Ectodermal cell (in vitro differentiated cells): ENCODE results near the gene SNX9.
"Not testable (repeated sequence)": the region's sequence is repeated elsewhere in the genome, so short reads cannot be mapped to it uniquely, and the experiment has no call there.

ENCODE experiments used
- H3K27ac ChIP-seq: 2 replicates; pipeline ENCODE4 v1.7.0; 2013; ENCODE audit warnings: mild to moderate bottlenecking, low read depth, low read length; ENCODE audit not compliant: insufficient read depth, poor library complexity, severe bottlenecking
- H3K27me3 ChIP-seq: 2 replicates; pipeline ENCODE4 v1.7.0; 2013; ENCODE audit warnings: mild to moderate bottlenecking, low read length; ENCODE audit not compliant: insufficient read depth, control insufficient read depth, poor library complexity, severe bottlenecking
- H3K36me3 ChIP-seq: one replicate; pipeline ENCODE4 v1.7.0; 2013; ENCODE audit warnings: low read length; ENCODE audit not compliant: control insufficient read depth, insufficient read depth
- H3K4me1 ChIP-seq: one replicate; pipeline ENCODE4 v1.7.0; 2013; ENCODE audit warnings: low read length; ENCODE audit not compliant: control insufficient read depth, insufficient read depth
- H3K4me3 ChIP-seq: 2 replicates; pipeline ENCODE4 v1.7.0; 2013; ENCODE audit warnings: low read depth, low read length, control low read depth; ENCODE audit not compliant: insufficient read depth
- H3K9me3 ChIP-seq: 2 replicates; pipeline ENCODE4 v1.7.0; 2013; ENCODE audit warnings: mild to moderate bottlenecking, low read length, moderate library complexity; ENCODE audit not compliant: control insufficient read depth
- WGBS, 2 experiments: methylation state at CpG; one replicate each; pipeline ENCODE4 v1.1.7; 2013; ENCODE audit warnings: missing lambda C conversion rate in 2 of 2; 5-methylcytosine and 5-hydroxymethylcytosine counted together

Gene SNX9

DNA sequence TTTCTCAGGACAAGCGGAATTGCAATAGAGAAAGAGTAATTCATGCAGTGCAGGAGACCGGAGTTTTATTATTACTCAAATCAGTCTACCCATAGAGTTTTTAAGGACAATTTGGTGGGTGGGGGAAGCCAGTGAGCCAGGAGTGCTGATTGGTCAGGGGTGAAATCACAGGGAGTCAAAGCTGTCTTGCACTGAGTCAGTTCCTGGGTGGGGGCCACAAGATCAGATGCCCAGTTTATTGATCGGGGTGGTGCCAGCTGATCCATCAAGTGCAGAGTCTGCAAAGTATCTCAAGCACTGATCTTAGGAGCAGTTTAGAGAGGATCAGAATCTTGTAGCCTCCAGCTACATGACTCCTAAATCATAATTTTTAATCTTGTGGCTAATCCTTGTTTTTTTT, 21.1 kb downstream of the SNX9 start:
- H3K9me3 ChIP-seq, H3K4me1 ChIP-seq, H3K27me3 ChIP-seq, H3K27ac ChIP-seq, H3K4me3 ChIP-seq, H3K36me3 ChIP-seq: not testable (repeated sequence)
- 90 to 98% methylated on average over 2 to 3 of the region's 3 CpGs for WGBS, 2 experiments

DNA sequence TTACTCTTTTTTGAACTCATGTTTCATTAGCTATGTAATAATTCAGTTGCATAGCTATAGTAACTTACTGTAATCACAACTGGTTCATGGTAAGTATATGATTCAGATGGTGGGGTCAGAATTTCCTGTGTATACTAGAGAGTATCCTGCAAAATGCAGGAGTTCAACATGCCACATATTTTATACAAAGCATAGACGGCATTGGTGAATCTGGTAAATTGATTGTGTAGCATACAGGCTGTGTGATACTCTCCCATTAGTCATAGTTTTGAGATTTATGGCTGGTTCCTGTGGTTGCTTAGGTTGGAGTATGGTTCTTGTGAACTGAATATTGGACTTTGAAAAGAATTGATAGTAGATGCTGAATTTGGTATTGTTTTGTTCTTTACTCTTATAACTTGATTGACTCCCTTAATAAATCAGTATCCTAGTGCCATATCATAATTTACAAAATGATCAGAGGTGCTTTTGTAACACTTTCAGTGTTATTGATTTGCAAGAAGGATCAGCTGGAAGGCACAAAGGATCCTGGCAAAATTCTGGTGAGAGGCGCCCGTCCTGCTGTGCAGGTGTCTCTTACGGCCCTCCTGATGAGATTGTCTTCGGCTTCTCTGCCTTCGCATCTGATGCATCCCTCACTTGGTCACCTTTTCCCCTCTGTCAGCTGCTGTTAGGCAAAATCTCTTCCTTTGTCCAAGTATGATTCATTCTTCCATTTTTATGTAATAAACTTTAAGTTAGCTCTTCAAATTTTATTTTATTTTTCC, 22.6 kb downstream of the SNX9 start:
- Histone ChIP-seq H3K9me3 (no peaks in the 10 kb centered on the region), H3K36me3 (no peaks in the 10 kb centered on the region), H3K4me3 (no peak overlapping the region), H3K4me1 (peaks cover 3% of the 10 kb centered on the region), H3K27ac (no peak overlapping the region), H3K27me3 (no peaks in the 10 kb centered on the region)
- 85 to 88% methylated on average over 6 of the region's 6 CpGs for WGBS, 2 experiments

DNA sequence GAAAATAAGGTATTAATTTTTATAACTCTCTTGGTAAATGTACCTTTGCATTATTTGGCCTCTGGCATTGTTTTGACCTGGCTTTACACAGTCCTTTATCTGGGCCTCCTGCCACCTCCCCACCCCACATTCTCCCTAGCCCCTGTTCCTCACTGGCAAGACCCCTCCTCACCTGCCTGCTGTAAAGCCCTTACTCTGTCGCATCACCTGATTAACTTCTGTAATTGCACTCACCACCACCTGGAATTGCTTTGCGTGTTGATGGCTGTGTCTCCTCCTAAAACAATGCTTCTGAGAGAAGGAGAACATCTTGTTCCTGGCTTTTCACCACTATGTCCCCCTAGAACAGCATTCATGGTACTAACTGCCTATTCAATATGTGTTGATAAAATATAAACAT, 24.8 kb downstream of the SNX9 start:
- no peak overlapping the region for H3K27ac ChIP-seq
- H3K36me3 ChIP-seq: no peaks in the 10 kb centered on the region
- 88 to 100% methylated on average over 2 of the region's 2 CpGs for WGBS, 2 experiments
- no peaks in the 10 kb centered on the region for H3K9me3 ChIP-seq
- peaks cover 3% of the 10 kb centered on the region for H3K4me1 ChIP-seq
- H3K27me3 ChIP-seq: no peaks in the 10 kb centered on the region
- H3K4me3 ChIP-seq: no peak overlapping the region

DNA sequence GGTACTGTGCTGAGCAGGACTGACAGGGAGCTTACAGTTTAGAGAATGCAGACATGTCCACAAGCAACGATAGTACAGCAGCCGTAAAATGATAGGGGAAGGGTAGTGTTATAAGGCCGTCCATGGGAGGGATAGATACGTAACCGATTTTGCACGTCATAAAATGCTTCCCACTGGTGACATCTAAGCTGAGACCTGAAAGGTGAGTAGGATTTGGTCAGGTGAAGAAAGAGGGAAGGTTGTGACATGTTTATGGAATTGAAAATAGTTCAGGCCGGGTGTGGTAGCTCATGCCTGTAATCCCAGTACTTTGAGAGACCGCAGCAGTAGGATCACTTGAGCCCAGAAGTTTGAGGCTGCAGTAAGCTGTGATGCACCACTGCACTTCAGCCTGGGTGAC, 25.6 kb downstream of the SNX9 start:
- H3K36me3 ChIP-seq: no peaks in the 10 kb centered on the region
- WGBS, 2 experiments: 92 to 95% methylated on average over 8 of the region's 8 CpGs
- H3K4me1 ChIP-seq: peaks cover 3% of the 10 kb centered on the region
- no peak overlapping the region for H3K27ac ChIP-seq
- no peaks in the 10 kb centered on the region for H3K9me3 ChIP-seq
- no peak overlapping the region for H3K4me3 ChIP-seq
- no peaks in the 10 kb centered on the region for H3K27me3 ChIP-seq

DNA sequence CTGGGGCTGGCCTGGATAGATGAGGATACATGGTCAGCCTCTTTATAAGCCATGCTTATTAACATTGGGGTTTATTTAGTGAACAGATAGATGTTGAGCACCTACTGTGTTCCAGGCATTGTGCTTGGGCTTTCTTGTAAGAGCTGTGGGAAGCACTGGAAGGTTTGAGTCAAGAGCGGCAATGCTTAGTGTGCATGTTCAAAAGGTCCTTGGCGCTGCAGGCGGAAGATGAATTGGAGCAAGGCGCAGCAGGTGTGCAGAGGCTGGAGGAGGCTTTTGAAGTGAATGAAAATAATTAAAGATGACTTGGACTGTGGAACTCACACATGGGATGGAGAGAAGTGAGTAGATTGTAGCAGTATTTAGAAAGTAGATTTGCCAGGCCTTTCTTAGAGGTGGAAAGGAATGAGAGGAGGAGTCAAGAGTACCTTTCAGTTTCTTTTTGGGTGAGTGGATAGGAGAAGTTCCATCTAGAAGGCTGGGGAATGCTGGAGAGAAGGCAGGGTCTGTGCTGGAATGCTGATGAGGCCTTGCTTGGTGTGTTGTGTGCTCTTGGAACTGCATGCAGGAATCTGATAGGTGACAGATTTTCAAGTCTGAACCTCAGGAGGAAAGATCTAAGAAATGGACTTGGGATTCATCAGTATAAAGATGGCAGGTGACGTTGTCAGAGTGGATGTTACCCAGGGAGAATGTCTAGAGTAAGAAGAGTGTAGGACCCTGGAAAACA, 26.4 kb downstream of the SNX9 start:
- H3K9me3 ChIP-seq: no peaks in the 10 kb centered on the region
- no peaks in the 10 kb centered on the region for H3K36me3 ChIP-seq
- peaks cover 3% of the 10 kb centered on the region for H3K4me1 ChIP-seq
- no peaks in the 10 kb centered on the region for H3K27me3 ChIP-seq
- H3K27ac ChIP-seq: no peak overlapping the region
- no peak overlapping the region for H3K4me3 ChIP-seq
- 95% methylated on average over 5 of the region's 5 CpGs for WGBS, 2 experiments

DNA sequence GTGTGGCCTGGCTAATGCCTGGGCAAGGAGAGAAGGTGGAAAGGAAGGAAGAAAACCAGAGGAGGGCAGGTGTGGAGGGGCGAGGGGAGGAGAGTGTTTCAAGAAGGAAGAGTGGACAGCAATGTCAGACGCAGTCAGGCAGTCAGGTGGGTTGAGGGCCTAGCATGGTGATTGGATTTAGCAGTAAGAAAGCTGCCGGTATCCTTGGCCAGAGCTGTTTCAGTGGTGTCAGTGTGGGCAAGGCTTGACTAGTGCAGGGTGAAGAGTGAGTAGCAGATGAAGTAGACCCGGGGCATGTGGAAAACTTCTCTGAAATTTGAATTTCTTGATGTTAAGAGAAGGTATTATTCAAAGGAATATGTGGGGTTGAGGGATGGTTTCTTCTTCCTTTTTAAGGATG, 27.0 kb downstream of the SNX9 start:
- Histone ChIP-seq H3K36me3 (no peaks in the 10 kb centered on the region), H3K27me3 (no peaks in the 10 kb centered on the region), H3K27ac (no peak overlapping the region), H3K4me3 (no peak overlapping the region), H3K4me1 (peaks cover 3% of the 10 kb centered on the region), H3K9me3 (no peaks in the 10 kb centered on the region)
- 90 to 95% methylated on average over 4 of the region's 4 CpGs for WGBS, 2 experiments

DNA sequence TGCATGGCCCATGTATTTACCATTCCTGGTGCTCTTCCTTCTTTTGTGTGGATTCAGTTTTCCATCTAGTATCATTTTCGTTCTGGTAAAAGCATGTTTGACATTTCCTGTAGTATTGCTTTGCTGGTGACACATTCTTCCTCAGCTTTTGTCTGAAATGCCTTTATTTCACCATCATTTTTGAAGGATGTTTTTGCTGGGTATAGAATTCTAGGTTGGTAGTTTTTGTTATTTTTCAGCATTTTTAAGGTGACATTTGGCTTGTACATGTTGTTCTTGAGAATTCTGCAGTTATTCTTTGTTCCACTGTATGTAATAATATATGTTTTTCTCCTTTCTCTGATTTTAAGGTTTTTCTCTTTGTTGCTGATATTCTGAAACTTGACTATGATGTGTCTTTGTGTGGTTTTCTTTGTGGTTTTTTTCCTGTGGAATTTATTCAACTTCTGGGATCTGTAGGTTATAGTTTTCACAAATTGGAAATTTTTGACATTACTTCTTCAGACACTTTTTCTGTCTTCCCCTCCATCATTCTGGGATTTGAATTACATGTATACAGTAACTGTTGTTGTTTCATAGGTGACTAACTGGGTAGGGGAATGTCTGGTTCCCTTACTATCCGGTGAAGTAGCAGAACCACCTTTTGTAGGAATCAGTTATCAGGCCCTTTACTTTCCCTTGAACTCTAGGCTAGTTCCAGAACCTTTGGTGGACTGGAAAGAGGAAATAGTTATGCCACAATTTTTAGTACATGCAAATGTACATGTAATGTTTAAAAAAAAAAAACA, 30.2 kb downstream of the SNX9 start:
- H3K9me3 ChIP-seq: no peaks in the 10 kb centered on the region
- no peak overlapping the region for H3K4me3 ChIP-seq
- no peaks in the 10 kb centered on the region for H3K4me1 ChIP-seq
- no peak overlapping the region for H3K27ac ChIP-seq
- no peaks in the 10 kb centered on the region for H3K36me3 ChIP-seq
- H3K27me3 ChIP-seq: no peaks in the 10 kb centered on the region
- 80 to 94% methylated on average over 2 of the region's 2 CpGs for WGBS, 2 experiments

DNA sequence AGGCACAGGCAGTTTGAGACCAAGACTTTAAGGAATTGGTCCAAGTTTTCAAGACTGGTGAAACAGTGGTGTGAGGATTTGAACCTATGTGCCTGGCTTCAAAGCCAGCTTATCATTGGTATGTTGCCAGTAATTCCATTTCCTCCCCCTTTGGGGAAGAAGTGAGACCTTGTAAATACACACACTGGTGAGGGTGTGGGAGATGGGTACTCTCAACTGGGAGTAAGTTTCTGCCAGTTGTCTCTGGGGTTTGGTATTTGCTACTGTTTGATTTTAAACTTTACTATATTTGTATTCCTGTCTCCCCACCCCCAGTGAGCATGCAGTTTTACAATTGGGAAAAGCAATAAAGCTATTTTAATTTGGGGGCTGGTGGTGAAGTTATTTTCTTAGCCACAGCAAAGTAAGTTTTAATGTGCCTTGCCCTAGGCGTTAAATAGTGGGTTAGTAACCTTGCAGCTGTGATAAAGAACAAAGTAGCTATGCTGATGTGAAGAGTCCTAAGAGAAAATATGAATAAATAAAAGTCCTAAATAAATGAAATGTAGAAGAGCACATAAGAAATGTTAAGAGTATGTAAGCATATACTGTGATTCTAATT, 31.0 kb downstream of the SNX9 start:
- H3K27ac ChIP-seq: no peak overlapping the region
- H3K36me3 ChIP-seq: no peaks in the 10 kb centered on the region
- H3K27me3 ChIP-seq: no peaks in the 10 kb centered on the region
- H3K4me3 ChIP-seq: no peak overlapping the region
- 95 to 100% methylated on average over 1 of the region's 1 CpG for WGBS, 2 experiments
- no peaks in the 10 kb centered on the region for H3K9me3 ChIP-seq
- H3K4me1 ChIP-seq: no peaks in the 10 kb centered on the region

DNA sequence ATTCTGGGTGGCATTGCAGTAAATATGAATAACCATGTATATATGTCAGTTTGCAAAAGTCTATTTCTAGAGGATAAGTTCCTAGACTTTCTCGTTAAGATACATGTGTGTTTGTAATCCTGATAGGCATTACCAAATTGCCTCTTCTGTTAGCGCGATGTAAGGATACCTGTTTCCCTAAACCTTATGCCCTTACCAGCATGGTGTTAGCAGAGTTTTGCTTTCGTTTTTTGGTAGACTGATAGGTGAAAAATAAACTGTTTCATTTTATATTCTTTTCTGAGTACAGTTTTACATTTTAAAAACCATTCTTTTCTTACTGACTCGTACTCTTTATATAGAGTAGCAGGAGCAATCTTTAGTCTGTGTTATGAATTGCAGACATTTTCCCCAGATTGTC, 32.3 kb downstream of the SNX9 start:
- WGBS, 2 experiments: 98% methylated on average over 4 to 5 of the region's 5 CpGs
- Histone ChIP-seq H3K4me3 (no peak overlapping the region), H3K9me3 (no peaks in the 10 kb centered on the region), H3K4me1 (no peaks in the 10 kb centered on the region), H3K27ac (no peak overlapping the region), H3K27me3 (no peaks in the 10 kb centered on the region), H3K36me3 (no peaks in the 10 kb centered on the region)

DNA sequence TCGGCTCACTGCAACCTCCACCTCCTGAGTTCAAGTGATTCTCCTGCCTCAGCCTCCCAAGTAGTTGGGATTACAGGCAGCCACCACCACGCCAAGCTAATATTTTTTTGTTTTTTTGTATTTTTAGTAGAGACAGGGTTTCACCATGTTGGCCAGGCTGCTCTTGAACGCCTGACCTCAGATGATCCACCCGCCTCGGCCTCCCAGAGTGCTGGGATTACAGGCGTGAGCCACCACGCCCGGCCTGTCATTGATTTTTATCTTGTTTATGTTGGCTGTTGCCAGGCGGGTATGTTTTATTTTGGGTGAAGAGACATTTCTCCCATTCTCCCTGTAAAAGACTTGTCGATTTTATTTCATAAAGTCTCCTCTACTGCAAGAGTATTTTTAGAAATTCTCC, 32.8 kb downstream of the SNX9 start:
- H3K27ac ChIP-seq, H3K9me3 ChIP-seq, H3K4me1 ChIP-seq, H3K36me3 ChIP-seq, H3K27me3 ChIP-seq, H3K4me3 ChIP-seq: not testable (repeated sequence)
- 82 to 93% methylated on average over 9 of the region's 10 CpGs for WGBS, 2 experiments
